HCT116 (cell line): ENCODE results near the gene TXNL1. TPM values are rescaled to one million over a fixed set of nuclear protein-coding genes. Genes with fewer than 3 reads are reported as not detected.

Experiments used
- ATAC-seq: fragments of 200-7000 bp; cut with Tn5 transposase; 2 replicates; pipeline ENCODE4 v1.9.1; 2020; ENCODE audit warnings: mild to moderate bottlenecking, moderate library complexity
- BruUV-seq: library from RNA; stranded (reverse); fragments of 400-500 nt; replicated peaks from 2 replicates; lab custom pipeline; 2021; lab: Mats Ljungman, UMichigan
- CTCF ChIA-PET: fragments of 300-600 bp; sonication (Branson Sonifier 250); formaldehyde crosslinking; loops from one replicate; lab custom pipeline; 2021; ENCODE audit warnings: antibody characterized with exemption; lab: Charles Lee
- POLR2A ChIA-PET: fragments of 300-600, 350-600 bp; sonication (Branson Sonifier 250); formaldehyde crosslinking; loops from one replicate; lab custom pipeline; 2021; ENCODE audit warnings: antibody characterized with exemption; lab: Charles Lee
- RAD21 ChIA-PET, 2 experiments: fragments of 300-600 bp; sonication (Branson Sonifier 250); formaldehyde crosslinking; loops; one replicate each; lab custom pipeline; 2023; ENCODE audit warnings: low total read pairs in 2 of 2; ENCODE audit not compliant: uncharacterized antibody in 2 of 2, unreplicated experiment in 2 of 2, low non-redundant PET in 1 of 2; lab: Charles Lee
- DNase-seq: peaks from one replicate; pipeline ENCODE4 v3.0.0-alpha.2; 2010; ENCODE audit warnings: low read depth, low spot score
- H2AFZ ChIP-seq: fragments of 200-600 bp; shearing (Covaris generic), sonication (generic); 2 replicates; pipeline ENCODE4 v1.6.1; 2017; ENCODE audit warnings: low read depth, mixed run types, mixed read lengths, antibody characterized with exemption, low read length; ENCODE audit not compliant: poor library complexity, severe bottlenecking
- H3K27ac ChIP-seq: 2 replicates; pipeline ENCODE4 v1.5.1; 2012; ENCODE audit warnings: low read depth, low read length
- H3K27me3 ChIP-seq: fragments of 200-600 bp; sonication (generic); 2 replicates; pipeline ENCODE4 v1.6.1; 2016; ENCODE audit warnings: mixed run types, low read length, mixed read lengths; ENCODE audit not compliant: insufficient read depth
- H3K36me3 ChIP-seq, 2 experiments: fragments of 200-500 bp in 1 of 2; fragments of 200-600 bp in 1 of 2; sonication (Bioruptor generic) in 1 of 2; sonication (generic) in 1 of 2; 2 replicates each; pipeline versions ENCODE4 v1.5.1 to v1.6.1; 2014 to 2016; ENCODE audit warnings: low read length in 2 of 2, inconsistent platforms in 1 of 2, mixed read lengths in 1 of 2, mixed run types in 1 of 2; ENCODE audit not compliant: insufficient read depth in 2 of 2, control insufficient read depth in 1 of 2
- H3K4me1 ChIP-seq, 2 experiments: fragments of 200-600 bp in 1 of 2; sonication (generic) in 1 of 2; 2 replicates each; pipeline versions ENCODE4 v1.5.1 to v1.6.1; 2012 to 2017; ENCODE audit warnings: low read length in 2 of 2, inconsistent platforms in 1 of 2, mild to moderate bottlenecking in 1 of 2, mixed read lengths in 1 of 2, mixed run types in 1 of 2, moderate library complexity in 1 of 2; ENCODE audit not compliant: insufficient read depth in 2 of 2, control insufficient read depth in 1 of 2
- H3K4me2 ChIP-seq: fragments of 200-600 bp; sonication (generic); 2 replicates; pipeline ENCODE4 v1.6.1; 2017; ENCODE audit warnings: mixed run types, low read length, mixed read lengths
- H3K4me3 ChIP-seq, 2 experiments: fragments of 200-600 bp in 1 of 2; sonication (generic) in 1 of 2; replicated peaks in 1 of 2; 2 replicates each; pipeline ENCODE4 v1.5.1; 2011 to 2016; ENCODE audit warnings: low read length in 2 of 2, control low read depth in 1 of 2, low read depth in 1 of 2, mild to moderate bottlenecking in 1 of 2, mixed read lengths in 1 of 2, mixed run types in 1 of 2
- H3K79me2 ChIP-seq: fragments of 200-600 bp; sonication (generic); 2 replicates; pipeline ENCODE4 v1.6.1; 2017; ENCODE audit warnings: mild to moderate bottlenecking, mixed run types, low read length, moderate library complexity, mixed read lengths; ENCODE audit not compliant: insufficient read depth
- H3K9ac ChIP-seq: fragments of 200-600 bp; sonication (generic); 2 replicates; pipeline ENCODE4 v1.6.1; 2016; ENCODE audit warnings: low read length, mixed read lengths
- H3K9me2 ChIP-seq: fragments of 200-600 bp; sonication (generic), shearing (Covaris generic); 2 replicates; pipeline ENCODE4 v1.6.1; 2017; ENCODE audit warnings: mixed run types, mild to moderate bottlenecking, moderate library complexity; ENCODE audit not compliant: insufficient read depth
- H3K9me3 ChIP-seq, 2 experiments: fragments of 200-500 bp in 1 of 2; fragments of 200-600 bp in 1 of 2; sonication (Bioruptor generic) in 1 of 2; sonication (generic) in 1 of 2; 2 replicates each; pipeline ENCODE4 v1.6.1; 2014 to 2017; ENCODE audit warnings: low read length in 2 of 2, mixed read lengths in 2 of 2, inconsistent platforms in 1 of 2, low read depth in 1 of 2, mild to moderate bottlenecking in 1 of 2, mixed run types in 1 of 2, moderate library complexity in 1 of 2; ENCODE audit not compliant: control insufficient read depth in 1 of 2, insufficient read depth in 1 of 2
- H4K20me1 ChIP-seq: fragments of 200-600 bp; sonication (generic), shearing (Covaris generic); 2 replicates; pipeline ENCODE4 v1.6.1; 2017; ENCODE audit warnings: mixed run types, mild to moderate bottlenecking, moderate library complexity; ENCODE audit not compliant: insufficient read depth
- ATF3 ChIP-seq: IDR thresholded peaks from 2 replicates; pipeline ENCODE4 v1.6.1; 2012
- CBX3 ChIP-seq: IDR thresholded peaks from 2 replicates; pipeline ENCODE4 v1.6.1; 2012; ENCODE audit warnings: low read depth
- CTCF ChIP-seq, 3 experiments: fragments of 200-600 bp in 1 of 3; sonication (generic) in 1 of 3; IDR thresholded peaks in 2 of 3; conservative IDR thresholded peaks in 1 of 3; 2 replicates each; pipeline ENCODE4 v1.5.1; 2012 to 2017; ENCODE audit warnings: low read depth in 2 of 3, low read length in 2 of 3, antibody characterized with exemption in 1 of 3, borderline replicate concordance in 1 of 3, control low read depth in 1 of 3, mild to moderate bottlenecking in 1 of 3, mixed read lengths in 1 of 3, mixed run types in 1 of 3, moderate library complexity in 1 of 3; ENCODE audit not compliant: insufficient read depth in 1 of 3
- EGR1 ChIP-seq: IDR thresholded peaks from 2 replicates; pipeline ENCODE4 v1.6.1; 2012; ENCODE audit warnings: low read depth
- EZH2 ChIP-seq: fragments of 200-600 bp; sonication (generic); IDR thresholded peaks from 2 replicates; pipeline ENCODE4 v1.6.1; 2017; ENCODE audit warnings: antibody characterized with exemption, mixed run types
- EZH2phosphoT487 ChIP-seq: fragments of 200-600 bp; IDR thresholded peaks from 2 replicates; pipeline ENCODE4 v1.6.1; 2018; ENCODE audit warnings: antibody characterized with exemption, borderline replicate concordance
- FOSL1 ChIP-seq: IDR thresholded peaks from 2 replicates; pipeline ENCODE4 v1.6.1; 2012; ENCODE audit warnings: low read depth
- MAX ChIP-seq: IDR thresholded peaks from 2 replicates; pipeline ENCODE4 v1.6.1; 2012
- POLR2A ChIP-seq: IDR thresholded peaks from 2 replicates; pipeline ENCODE4 v1.7.0; 2011; ENCODE audit warnings: borderline replicate concordance; ENCODE audit not compliant: insufficient read depth, insufficient read length; ENCODE audit errors: extremely low read depth
- POLR2AphosphoS5 ChIP-seq: IDR thresholded peaks from 2 replicates; pipeline ENCODE4 v1.6.1; 2011; ENCODE audit warnings: mild to moderate bottlenecking, low read depth, low read length, moderate library complexity
- RAD21 ChIP-seq: IDR thresholded peaks from 2 replicates; pipeline ENCODE4 v1.6.1; 2012; ENCODE audit warnings: low read depth, mild to moderate bottlenecking
- REST ChIP-seq: IDR thresholded peaks from 2 replicates; pipeline ENCODE4 v1.6.1; 2012; ENCODE audit warnings: low read depth
- SIN3A ChIP-seq: IDR thresholded peaks from 2 replicates; pipeline ENCODE4 v1.6.1; 2012; ENCODE audit warnings: low read depth
- SP1 ChIP-seq: IDR thresholded peaks from 2 replicates; pipeline ENCODE4 v1.6.1; 2012; ENCODE audit warnings: low read depth
- SRF ChIP-seq: IDR thresholded peaks from 2 replicates; pipeline ENCODE4 v1.6.1; 2012; ENCODE audit warnings: low read depth
- TCF7L2 ChIP-seq: IDR thresholded peaks from 2 replicates; pipeline ENCODE4 v1.7.0; 2011; ENCODE audit warnings: borderline replicate concordance, inconsistent platforms; ENCODE audit not compliant: insufficient read depth, insufficient read length; ENCODE audit errors: extremely low read depth
- ZBTB33 ChIP-seq: IDR thresholded peaks from 2 replicates; pipeline ENCODE4 v1.6.1; 2011; ENCODE audit warnings: mild to moderate bottlenecking, low read length, moderate library complexity; ENCODE audit not compliant: insufficient replicate concordance; ENCODE audit errors: extremely low read depth
- ZFX ChIP-seq: fragments of 450-650 bp; IDR thresholded peaks from 2 replicates; pipeline ENCODE4 v1.6.1; 2017
- ZNF274 ChIP-seq: fragments of 200-500 bp; sonication (Bioruptor generic); IDR thresholded peaks from 2 replicates; pipeline ENCODE4 v1.6.1; 2014; ENCODE audit warnings: mild to moderate bottlenecking, low read depth, low read length, inconsistent platforms
- intact Hi-C: fragments of 100-400 bp; cut with micrococcal nuclease; formaldehyde crosslinking; loops from 2 replicates; pipeline ENCODE4 v1.10.0; 2022
- total RNA-seq: library from RNA; stranded (reverse); gene quantifications from one replicate; pipeline ENCODE4 v1.2.1, GENCODE V29; 2021; ENCODE audit not compliant: unreplicated experiment

TXNL1 gene
- total RNA-seq, 1 experiment from 2014 or later, result 86.5 TPM

GRCh38 chr18:56559044-56559443, 79.3 kb downstream of the TXNL1 start:
- H3K36me3 ChIP-seq, result no peaks in the 10 kb centered on the region
- no TSS peak for BruUV-seq
- no peaks in the 10 kb centered on the region for H4K20me1 ChIP-seq
- RAD21 ChIA-PET, result no interaction called here
- no peak for DNase-seq
- H3K4me2 ChIP-seq, result no peak overlapping the region
- H3K27ac ChIP-seq, result no peak overlapping the region
- H3K4me3 ChIP-seq, result no peak overlapping the region
- no peak for ATAC-seq
- no peaks in the 10 kb centered on the region for H3K9me3 ChIP-seq
- POLR2A ChIA-PET, result no interaction called here
- H3K9ac ChIP-seq, result no peak overlapping the region
- intact Hi-C loops, result no loop called here
- H3K79me2 ChIP-seq, result no peaks in the 10 kb centered on the region
- H3K27me3 ChIP-seq, result peaks cover 7% of the 10 kb centered on the region; the same call in 1 of the 2 replicates
- TF ChIP-seq SRF, result no peak
- no peak for TF ChIP-seq ZFX
- no peak for TF ChIP-seq CTCF (IDR thresholded peaks at IDR 0.05 in 2 of 3, conservative IDR thresholded peaks at IDR 0.05 in 1 of 3; ENCODE audit: borderline replicate concordance in 1 of 3, insufficient read depth in 1 of 3, low read depth in 2 of 3, low read length in 2 of 3)
- TF ChIP-seq EGR1, result no peak
- no peak for TF ChIP-seq EZH2phosphoT487
- TF ChIP-seq POLR2A, result no peak
- TF ChIP-seq ZNF274, result no peak
- no peak for TF ChIP-seq POLR2AphosphoS5
- no peak for TF ChIP-seq ATF3
- no peak for TF ChIP-seq MAX
- no peak for TF ChIP-seq FOSL1
- no peak for TF ChIP-seq EZH2
- no peak for TF ChIP-seq RAD21
- no peak for TF ChIP-seq SP1
- no peak for TF ChIP-seq REST
- TF ChIP-seq SIN3A, result no peak
- TF ChIP-seq TCF7L2, result no peak
- TF ChIP-seq ZBTB33, result no peak
- no peak for TF ChIP-seq CBX3
- TF ChIP-seq, all 23 proteins: peak for 0
- Histone ChIP-seq H2AFZ (no peak overlapping the region), H3K4me1 (peaks cover 0 to 2% of the 10 kb centered on the region in 2 experiments; a peak in 3 of 4 replicates), H3K9me2 (no peaks in the 10 kb centered on the region)
- CTCF ChIA-PET, result no interaction called here
